Liver (tissue), 9 donors: ENCODE measurements around the gene C16orf74. TPM values are rescaled to one million over a fixed set of nuclear protein-coding genes. Genes with fewer than 3 reads are reported as not detected.

Experiments used
- DNase-seq: peaks from one replicate; pipeline ENCODE4 v3.0.0-alpha.2; 2017; ENCODE audit warnings: low spot score
- H3K27ac ChIP-seq, 2 donors: one replicate each; pipeline ENCODE4 v1.7.0; 2013; ENCODE audit warnings: inconsistent platforms in 2 of 2, low read length in 2 of 2, control low read depth in 1 of 2, low read depth in 1 of 2, mild to moderate bottlenecking in 1 of 2
- H3K27me3 ChIP-seq, 4 donors: one replicate each; pipeline versions ENCODE4 v1.6.1 to v1.7.0; 2013; ENCODE audit warnings: low read length in 3 of 4, inconsistent platforms in 1 of 4, mild to moderate bottlenecking in 1 of 4, moderate library complexity in 1 of 4; ENCODE audit not compliant: control insufficient read depth in 4 of 4, insufficient read depth in 4 of 4
- H3K36me3 ChIP-seq, 4 donors: one replicate each; pipeline versions ENCODE4 v1.6.1 to v1.7.0; 2013; ENCODE audit warnings: low read length in 3 of 4, mild to moderate bottlenecking in 3 of 4, low read depth in 1 of 4, moderate library complexity in 1 of 4; ENCODE audit not compliant: control insufficient read depth in 4 of 4, insufficient read depth in 3 of 4
- H3K4me1 ChIP-seq, 4 donors: one replicate each; pipeline versions ENCODE4 v1.6.1 to v1.7.0; 2013; ENCODE audit warnings: low read length in 3 of 4, mild to moderate bottlenecking in 3 of 4, moderate library complexity in 1 of 4; ENCODE audit not compliant: control insufficient read depth in 4 of 4, insufficient read depth in 4 of 4
- H3K4me3 ChIP-seq, 3 donors: one replicate each; pipeline versions ENCODE4 v1.6.1 to v1.7.0; 2013; ENCODE audit warnings: low read length in 3 of 3, control low read depth in 1 of 3, low read depth in 1 of 3, mild to moderate bottlenecking in 1 of 3
- H3K9ac ChIP-seq, 2 donors: one replicate each; pipeline ENCODE4 v1.7.0; 2013; ENCODE audit warnings: low read length in 2 of 2, mild to moderate bottlenecking in 2 of 2, moderate library complexity in 2 of 2, control low read depth in 1 of 2, low read depth in 1 of 2
- H3K9me3 ChIP-seq, 4 donors: one replicate each; pipeline versions ENCODE4 v1.6.1 to v1.7.0; 2013; ENCODE audit warnings: low read length in 3 of 4; ENCODE audit not compliant: control insufficient read depth in 4 of 4
- EGR1 ChIP-seq, 2 donors: IDR thresholded peaks; 2 replicates each; pipeline ENCODE4 v1.6.1; 2016 to 2018; ENCODE audit warnings: antibody characterized with exemption in 2 of 2, low read depth in 2 of 2
- FOXA1 ChIP-seq: IDR thresholded peaks from 2 replicates; pipeline ENCODE4 v1.6.1; 2016; ENCODE audit warnings: antibody characterized with exemption
- GABPA ChIP-seq, 2 donors: IDR thresholded peaks in 1 of 2; conservative IDR thresholded peaks in 1 of 2; 2 replicates each; pipeline ENCODE4 v1.6.1; 2016; ENCODE audit warnings: antibody characterized with exemption in 2 of 2, mild to moderate bottlenecking in 1 of 2, moderate library complexity in 1 of 2
- HNF4A ChIP-seq, 2 donors: conservative IDR thresholded peaks; 2 replicates each; pipeline ENCODE4 v1.6.1; 2016; ENCODE audit warnings: antibody characterized with exemption in 2 of 2, mild to moderate bottlenecking in 2 of 2
- HNF4G ChIP-seq: IDR thresholded peaks from 2 replicates; pipeline ENCODE4 v1.6.1; 2016; ENCODE audit warnings: antibody characterized with exemption
- JUND ChIP-seq, 2 donors: IDR thresholded peaks; 2 replicates each; pipeline ENCODE4 v1.6.1; 2016; ENCODE audit warnings: antibody characterized with exemption in 2 of 2
- NR2F2 ChIP-seq: IDR thresholded peaks from 2 replicates; pipeline ENCODE4 v1.6.1; 2016; ENCODE audit warnings: antibody characterized with exemption
- RAD21 ChIP-seq, 2 donors: IDR thresholded peaks; 2 replicates each; pipeline ENCODE4 v1.6.1; 2016; ENCODE audit warnings: antibody characterized with exemption in 2 of 2, mild to moderate bottlenecking in 2 of 2
- RXRA ChIP-seq, 2 donors: IDR thresholded peaks; 2 replicates each; pipeline ENCODE4 v1.6.1; 2017 to 2018; ENCODE audit warnings: antibody characterized with exemption in 2 of 2, mild to moderate bottlenecking in 1 of 2
- SP1 ChIP-seq: IDR thresholded peaks from 2 replicates; pipeline ENCODE4 v1.6.1; 2018; ENCODE audit warnings: antibody characterized with exemption, mild to moderate bottlenecking
- YY1 ChIP-seq: IDR thresholded peaks from 2 replicates; pipeline ENCODE4 v1.6.1; 2016; ENCODE audit warnings: antibody characterized with exemption, mild to moderate bottlenecking
- WGBS: extraction: QIAGEN DNeasy Blood & Tissue Kit; methylation state at CpG from one replicate; pipeline ENCODE4 v1.1.7; 2013; 5-methylcytosine and 5-hydroxymethylcytosine counted together
- polyA plus RNA-seq, 2 donors: library from polyadenylated mRNA; stranded (reverse) in 1 of 2; unstranded in 1 of 2; fragments of 200-250 nt in 1 of 2; fragments of >200 nt in 1 of 2; fragmentation: Nextera tagmentation in 1 of 2; extraction: Ambion mirVana in 1 of 2; gene quantifications; one replicate each; pipeline versions ENCODE4 v1.2.1 to v1.2.3, GENCODE V29; 2013 to 2015
- total RNA-seq, 2 donors: library from RNA; depleted of rRNA; stranded (reverse); fragments of >200 nt; gene quantifications; one replicate each; pipeline ENCODE4 v1.2.3, GENCODE V29; 2014
- TF ChIP-seq, protein P1 (sequence below): IDR thresholded peaks from 2 replicates; pipeline ENCODE4 v1.6.1; 2016; ENCODE audit warnings: antibody characterized with exemption
- TF ChIP-seq, protein P2 (sequence below): IDR thresholded peaks from 2 replicates; pipeline ENCODE4 v1.6.1; 2016; ENCODE audit warnings: antibody characterized with exemption
- TF ChIP-seq, protein P3 (sequence below): fragments of 150-350 bp; IDR thresholded peaks from 2 replicates; pipeline ENCODE4 v1.5.1; 2017; ENCODE audit warnings: improper control_type of control experiment, low read depth, low read length; ENCODE audit not compliant: missing input control
- TF ChIP-seq, protein P4 (sequence below): IDR thresholded peaks from 2 replicates; pipeline ENCODE4 v1.6.1; 2016; ENCODE audit warnings: antibody characterized with exemption, mild to moderate bottlenecking
- TF ChIP-seq, protein P5 (sequence below): IDR thresholded peaks from 2 replicates; pipeline ENCODE4 v1.6.1; 2016; ENCODE audit warnings: antibody characterized with exemption
- donor health status: healthy.
- donor health status: healthy.
- donor health status: healthy.
- donor health status: healthy.
- donor health status: healthy.

The C16orf74 gene
- total and polyA plus RNA-seq, 4 donors, result 0.37 to 0.75 (median 0.43) TPM

DNA sequence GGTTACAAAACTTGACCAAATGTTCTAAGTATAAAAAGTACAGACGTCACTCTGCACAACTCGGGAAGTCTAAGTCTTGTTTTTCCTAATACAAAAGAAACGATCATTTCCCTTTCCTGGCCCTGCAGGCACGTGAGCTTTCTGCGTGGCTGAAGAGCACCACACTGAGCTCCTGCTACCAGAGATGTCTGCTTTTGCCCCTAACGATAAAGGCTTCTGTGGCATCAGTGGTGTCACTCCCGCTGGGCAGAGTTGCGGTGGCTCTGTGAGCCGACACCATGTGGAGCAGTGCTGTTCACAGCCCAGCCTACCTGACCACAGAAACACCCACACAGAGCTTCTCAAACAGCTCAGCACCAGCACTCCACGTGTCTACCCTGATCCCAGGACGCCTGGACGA lies 28.0 kb upstream of the C16orf74 start:
- DNase-seq, result no peak
- Histone ChIP-seq H3K9me3 (no peaks in the 10 kb centered on the region), H3K36me3 (peaks cover 16 to 37% (median 21%) of the 10 kb centered on the region in 4 donors), H3K27me3 (no peaks in the 10 kb centered on the region), H3K27ac (no peak overlapping the region), H3K9ac (no peak overlapping the region), H3K4me1 (peaks cover 3 to 19% (median 13%) of the 10 kb centered on the region in 4 donors), H3K4me3 (no peak overlapping the region)
- TF ChIP-seq, protein P1, sequence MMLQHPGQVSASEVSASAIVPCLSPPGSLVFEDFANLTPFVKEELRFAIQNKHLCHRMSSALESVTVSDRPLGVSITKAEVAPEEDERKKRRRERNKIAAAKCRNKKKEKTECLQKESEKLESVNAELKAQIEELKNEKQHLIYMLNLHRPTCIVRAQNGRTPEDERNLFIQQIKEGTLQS, result no peak
- TF ChIP-seq, protein P2, sequence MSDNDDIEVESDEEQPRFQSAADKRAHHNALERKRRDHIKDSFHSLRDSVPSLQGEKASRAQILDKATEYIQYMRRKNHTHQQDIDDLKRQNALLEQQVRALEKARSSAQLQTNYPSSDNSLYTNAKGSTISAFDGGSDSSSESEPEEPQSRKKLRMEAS, result no peak
- TF ChIP-seq RXRA (IDR thresholded peaks at IDR 0.05) (no peak), SP1 (no peak), HNF4A (conservative IDR thresholded peaks at IDR 0.05) (no peak), YY1 (no peak), NR2F2 (no peak), JUND (IDR thresholded peaks at IDR 0.05) (no peak), HNF4G (no peak), EGR1 (IDR thresholded peaks at IDR 0.05; ENCODE audit: low read depth in 2 of 2) (no peak), GABPA (IDR thresholded peaks at IDR 0.05 in 1 of 2, conservative IDR thresholded peaks at IDR 0.05 in 1 of 2) (no peak), RAD21 (IDR thresholded peaks at IDR 0.05) (no peak), FOXA1 (no peak)
- TF ChIP-seq, protein P3, sequence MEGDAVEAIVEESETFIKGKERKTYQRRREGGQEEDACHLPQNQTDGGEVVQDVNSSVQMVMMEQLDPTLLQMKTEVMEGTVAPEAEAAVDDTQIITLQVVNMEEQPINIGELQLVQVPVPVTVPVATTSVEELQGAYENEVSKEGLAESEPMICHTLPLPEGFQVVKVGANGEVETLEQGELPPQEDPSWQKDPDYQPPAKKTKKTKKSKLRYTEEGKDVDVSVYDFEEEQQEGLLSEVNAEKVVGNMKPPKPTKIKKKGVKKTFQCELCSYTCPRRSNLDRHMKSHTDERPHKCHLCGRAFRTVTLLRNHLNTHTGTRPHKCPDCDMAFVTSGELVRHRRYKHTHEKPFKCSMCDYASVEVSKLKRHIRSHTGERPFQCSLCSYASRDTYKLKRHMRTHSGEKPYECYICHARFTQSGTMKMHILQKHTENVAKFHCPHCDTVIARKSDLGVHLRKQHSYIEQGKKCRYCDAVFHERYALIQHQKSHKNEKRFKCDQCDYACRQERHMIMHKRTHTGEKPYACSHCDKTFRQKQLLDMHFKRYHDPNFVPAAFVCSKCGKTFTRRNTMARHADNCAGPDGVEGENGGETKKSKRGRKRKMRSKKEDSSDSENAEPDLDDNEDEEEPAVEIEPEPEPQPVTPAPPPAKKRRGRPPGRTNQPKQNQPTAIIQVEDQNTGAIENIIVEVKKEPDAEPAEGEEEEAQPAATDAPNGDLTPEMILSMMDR, result no peak
- TF ChIP-seq, protein P4, sequence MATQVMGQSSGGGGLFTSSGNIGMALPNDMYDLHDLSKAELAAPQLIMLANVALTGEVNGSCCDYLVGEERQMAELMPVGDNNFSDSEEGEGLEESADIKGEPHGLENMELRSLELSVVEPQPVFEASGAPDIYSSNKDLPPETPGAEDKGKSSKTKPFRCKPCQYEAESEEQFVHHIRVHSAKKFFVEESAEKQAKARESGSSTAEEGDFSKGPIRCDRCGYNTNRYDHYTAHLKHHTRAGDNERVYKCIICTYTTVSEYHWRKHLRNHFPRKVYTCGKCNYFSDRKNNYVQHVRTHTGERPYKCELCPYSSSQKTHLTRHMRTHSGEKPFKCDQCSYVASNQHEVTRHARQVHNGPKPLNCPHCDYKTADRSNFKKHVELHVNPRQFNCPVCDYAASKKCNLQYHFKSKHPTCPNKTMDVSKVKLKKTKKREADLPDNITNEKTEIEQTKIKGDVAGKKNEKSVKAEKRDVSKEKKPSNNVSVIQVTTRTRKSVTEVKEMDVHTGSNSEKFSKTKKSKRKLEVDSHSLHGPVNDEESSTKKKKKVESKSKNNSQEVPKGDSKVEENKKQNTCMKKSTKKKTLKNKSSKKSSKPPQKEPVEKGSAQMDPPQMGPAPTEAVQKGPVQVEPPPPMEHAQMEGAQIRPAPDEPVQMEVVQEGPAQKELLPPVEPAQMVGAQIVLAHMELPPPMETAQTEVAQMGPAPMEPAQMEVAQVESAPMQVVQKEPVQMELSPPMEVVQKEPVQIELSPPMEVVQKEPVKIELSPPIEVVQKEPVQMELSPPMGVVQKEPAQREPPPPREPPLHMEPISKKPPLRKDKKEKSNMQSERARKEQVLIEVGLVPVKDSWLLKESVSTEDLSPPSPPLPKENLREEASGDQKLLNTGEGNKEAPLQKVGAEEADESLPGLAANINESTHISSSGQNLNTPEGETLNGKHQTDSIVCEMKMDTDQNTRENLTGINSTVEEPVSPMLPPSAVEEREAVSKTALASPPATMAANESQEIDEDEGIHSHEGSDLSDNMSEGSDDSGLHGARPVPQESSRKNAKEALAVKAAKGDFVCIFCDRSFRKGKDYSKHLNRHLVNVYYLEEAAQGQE, result no peak
- TF ChIP-seq, protein P5, sequence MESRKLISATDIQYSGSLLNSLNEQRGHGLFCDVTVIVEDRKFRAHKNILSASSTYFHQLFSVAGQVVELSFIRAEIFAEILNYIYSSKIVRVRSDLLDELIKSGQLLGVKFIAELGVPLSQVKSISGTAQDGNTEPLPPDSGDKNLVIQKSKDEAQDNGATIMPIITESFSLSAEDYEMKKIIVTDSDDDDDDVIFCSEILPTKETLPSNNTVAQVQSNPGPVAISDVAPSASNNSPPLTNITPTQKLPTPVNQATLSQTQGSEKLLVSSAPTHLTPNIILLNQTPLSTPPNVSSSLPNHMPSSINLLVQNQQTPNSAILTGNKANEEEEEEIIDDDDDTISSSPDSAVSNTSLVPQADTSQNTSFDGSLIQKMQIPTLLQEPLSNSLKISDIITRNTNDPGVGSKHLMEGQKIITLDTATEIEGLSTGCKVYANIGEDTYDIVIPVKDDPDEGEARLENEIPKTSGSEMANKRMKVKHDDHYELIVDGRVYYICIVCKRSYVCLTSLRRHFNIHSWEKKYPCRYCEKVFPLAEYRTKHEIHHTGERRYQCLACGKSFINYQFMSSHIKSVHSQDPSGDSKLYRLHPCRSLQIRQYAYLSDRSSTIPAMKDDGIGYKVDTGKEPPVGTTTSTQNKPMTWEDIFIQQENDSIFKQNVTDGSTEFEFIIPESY, result no peak
- 80% methylated on average over 12 of the region's 12 CpGs for WGBS
